Stimulated activated naive CD4-positive, alpha-beta T cell (primary cell): ENCODE measurements around the gene RASAL2.
A peak's percentile ranks its signal among the peaks of the same experiment; 100 is the strongest.
"Not testable (repeated sequence)": the region's sequence is repeated elsewhere in the genome, so short reads cannot be mapped to it uniquely, and the experiment has no call there.

ENCODE experiments used
- DNase-seq, 6 experiments: peaks; one replicate each; lab custom pipeline; 2025; lab: John Stamatoyannopoulos, UW

Gene RASAL2

DNA sequence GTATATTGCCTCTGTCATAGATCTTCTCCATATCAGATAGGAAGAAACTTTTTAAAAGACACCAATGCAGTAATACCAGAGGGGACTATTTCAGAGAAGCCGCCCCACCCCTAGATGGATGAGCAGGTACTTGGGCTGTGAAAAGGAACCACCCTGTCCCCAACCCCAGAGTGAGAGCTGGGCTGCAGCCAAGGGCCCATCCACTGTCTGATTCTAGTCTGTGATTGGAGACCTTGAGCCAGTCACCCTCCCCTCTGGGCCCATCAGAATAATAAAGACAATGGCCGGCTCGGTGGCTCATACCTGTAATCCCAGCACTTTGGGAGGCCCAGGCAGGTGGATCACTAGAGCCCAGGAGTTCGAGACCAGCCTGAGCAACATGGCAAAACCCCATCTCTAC is 397.8 kb downstream of the RASAL2 start:
- no peak for DNase-seq

DNA sequence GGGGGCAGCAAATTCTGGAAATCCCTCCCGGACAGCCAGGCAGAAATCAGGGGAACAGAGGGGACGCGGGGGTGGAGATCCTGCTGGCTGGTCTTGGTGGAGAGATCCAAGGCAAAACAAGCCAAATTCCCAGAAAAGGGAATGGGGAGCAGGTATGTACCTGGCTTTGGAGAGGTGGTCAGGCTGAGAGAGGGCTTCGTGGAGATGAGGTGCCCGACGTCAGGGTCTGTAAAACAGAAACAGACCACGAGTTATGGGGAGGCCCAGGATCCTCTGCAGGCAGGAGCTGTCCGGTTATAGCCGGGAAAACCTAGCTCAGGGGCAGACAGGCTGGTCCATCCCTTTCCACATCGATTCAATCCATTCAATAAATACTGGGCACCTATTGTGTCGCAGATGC is 398.4 kb downstream of the RASAL2 start:
- no peak for DNase-seq

DNA sequence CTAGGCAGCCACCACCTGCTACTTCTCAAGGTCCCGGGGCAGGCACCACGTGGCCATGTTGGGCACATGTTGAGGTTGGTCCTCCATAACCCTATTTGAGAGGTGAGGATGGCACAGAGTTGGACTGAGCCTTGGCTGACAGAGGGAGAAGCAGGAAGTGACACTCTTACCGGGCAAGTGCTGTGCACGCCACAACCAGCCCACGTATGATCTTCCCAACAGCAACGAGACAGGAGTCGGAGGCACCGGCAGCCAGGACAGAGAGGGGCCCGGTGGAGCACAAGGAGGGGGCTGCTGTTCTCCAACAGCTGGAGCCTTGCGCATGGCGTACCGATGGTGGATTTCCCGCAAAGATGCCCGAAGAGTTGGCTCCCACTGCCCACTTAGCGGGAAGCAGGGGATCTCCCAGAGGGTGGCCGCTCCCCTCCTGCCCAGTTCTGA is 399.4 kb downstream of the RASAL2 start:
- no peak for DNase-seq

DNA sequence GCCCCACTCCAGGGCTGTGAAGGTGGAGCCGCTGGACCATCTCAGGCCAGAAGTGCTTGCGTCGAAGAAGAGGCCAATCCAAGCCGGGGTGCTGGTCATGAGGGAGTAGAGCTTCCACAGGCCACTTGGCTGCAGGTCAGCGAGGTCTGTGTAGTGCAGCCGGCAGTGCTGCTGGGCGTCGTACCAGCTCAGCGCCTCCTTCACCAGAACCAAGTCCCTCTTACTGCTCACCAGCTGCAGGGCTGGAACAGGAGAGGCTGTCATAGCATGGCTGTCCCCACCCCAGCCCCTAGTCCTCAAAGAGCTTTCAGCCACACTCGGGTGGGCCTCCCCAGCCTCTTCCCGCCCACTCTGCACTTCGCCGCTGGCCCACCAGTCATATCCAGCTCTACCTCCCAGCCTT is 400.7 kb downstream of the RASAL2 start:
- DNase-seq: no peak

DNA sequence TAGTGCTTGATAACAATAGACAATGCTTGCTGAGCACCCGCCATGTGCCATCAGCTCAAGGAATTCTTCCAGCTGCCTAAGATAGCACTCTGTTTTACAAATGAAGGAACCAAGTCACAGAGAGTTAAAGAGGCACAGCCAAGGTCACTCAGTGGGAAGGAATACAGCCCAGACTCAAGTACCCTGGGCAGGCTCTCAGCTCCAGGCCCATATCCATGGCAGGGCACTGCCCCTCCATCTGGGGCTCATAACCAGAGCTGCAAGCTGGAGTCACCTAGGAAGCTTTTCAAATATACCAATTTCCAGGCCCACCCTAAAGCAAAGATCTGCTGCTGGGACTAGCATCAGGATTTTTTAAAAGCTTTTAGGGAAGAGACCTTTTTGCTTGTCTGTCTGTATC is 401.3 kb downstream of the RASAL2 start:
- DNase-seq: no peak

DNA sequence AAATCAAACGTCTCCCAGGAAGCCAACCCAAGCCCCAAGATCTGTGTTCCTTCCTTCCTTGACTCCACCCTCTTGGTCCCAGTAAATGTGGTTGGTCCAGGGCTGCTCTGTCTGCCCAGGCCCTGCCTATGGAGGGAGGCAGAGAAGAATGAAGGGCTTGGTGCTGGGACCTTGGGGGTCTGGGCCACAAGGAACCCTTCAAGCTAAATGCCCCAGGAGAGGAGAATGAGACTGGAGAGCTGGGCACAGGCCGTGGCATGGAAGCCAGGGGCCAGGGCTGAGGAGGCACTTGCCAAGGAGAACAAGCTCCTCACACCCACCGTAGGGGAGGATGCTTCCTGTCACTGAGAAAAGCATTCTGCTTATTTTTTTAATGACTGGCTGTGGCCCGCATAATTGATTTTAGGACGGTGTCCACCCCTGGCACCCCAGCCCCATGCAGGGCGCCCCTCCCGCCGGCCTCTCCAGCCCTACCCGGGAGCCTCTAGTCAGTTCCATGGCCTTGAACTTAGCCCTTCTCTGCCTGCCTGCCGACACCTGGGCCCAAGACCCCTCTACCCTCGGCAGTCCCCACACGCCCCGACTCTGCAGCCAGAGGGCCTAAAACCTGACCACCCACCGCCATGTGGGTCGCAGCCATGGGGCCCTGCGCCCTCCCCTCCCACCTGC is 402.0 kb downstream of the RASAL2 start:
- DNase-seq: no peak

DNA sequence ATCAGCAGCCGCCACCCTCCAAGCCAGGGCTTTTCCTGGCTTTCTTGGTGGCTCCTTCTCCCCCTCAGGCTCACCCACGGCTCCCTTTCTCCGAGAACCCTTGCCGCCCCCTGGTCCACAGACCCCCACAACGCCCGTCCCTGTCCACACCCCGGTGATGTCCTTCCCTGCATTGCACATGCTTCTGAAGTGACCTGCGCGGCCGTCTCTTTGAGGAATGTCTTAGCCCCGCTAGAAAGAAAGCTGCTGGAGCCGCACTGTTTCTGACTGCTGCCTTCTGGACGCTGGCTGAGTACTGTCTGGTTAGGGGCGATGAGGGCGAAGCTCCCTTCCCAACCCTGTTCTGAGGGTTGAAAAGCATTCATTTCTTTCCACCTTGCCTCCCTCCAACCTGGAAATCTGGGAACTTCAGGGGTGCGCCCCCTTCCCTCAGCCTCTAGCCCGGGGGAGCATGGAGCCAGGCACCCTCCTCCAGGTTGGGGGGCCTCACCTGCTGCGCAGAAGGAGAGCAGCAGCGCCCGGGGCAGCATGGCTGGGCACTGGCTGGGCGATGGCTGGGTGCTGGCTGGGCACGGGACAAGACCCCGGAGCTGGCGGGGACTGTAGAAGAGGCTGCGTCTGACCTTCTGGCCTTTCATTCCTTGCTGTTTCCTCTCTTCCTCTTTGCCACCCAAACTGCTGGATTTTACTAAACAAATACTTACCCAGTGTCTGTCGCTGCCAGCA is 402.7 kb downstream of the RASAL2 start, which contains the start of gene CLEC20A:
Gene CLEC20A, minus strand, starts transcription at position 555 of the 726 bp plus-strand sequence. Its CDS starts 25 bp downstream, at position 530.
- no peak for DNase-seq

DNA sequence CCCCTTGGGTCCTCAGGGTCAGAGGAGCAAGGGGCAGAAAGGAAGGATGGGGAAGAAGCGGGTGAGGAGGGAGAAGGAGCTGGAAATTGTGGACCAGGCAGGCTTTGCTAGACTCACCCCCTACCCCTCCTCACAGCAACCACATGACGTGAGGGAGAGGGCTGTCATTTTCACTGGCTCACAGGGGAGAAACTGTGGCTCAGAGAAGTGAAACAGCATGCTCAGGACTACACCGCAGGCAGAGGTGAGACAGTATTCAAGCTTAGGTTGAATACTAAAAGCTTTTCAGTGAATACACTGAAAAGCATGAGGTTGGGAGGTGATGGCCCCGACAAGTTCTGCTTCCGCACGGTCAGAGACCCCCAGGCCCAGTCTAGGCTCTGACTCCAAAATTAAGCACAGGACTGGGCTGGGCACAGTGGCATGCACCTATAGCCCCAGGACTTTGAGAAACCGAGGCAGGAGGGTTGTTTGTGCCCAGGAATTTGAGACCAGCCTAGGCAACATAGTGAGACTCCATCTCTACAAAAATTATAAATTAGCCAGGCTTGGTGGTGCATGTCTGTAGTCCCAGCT is 404.1 kb downstream of the RASAL2 start:
- DNase-seq: no peak

DNA sequence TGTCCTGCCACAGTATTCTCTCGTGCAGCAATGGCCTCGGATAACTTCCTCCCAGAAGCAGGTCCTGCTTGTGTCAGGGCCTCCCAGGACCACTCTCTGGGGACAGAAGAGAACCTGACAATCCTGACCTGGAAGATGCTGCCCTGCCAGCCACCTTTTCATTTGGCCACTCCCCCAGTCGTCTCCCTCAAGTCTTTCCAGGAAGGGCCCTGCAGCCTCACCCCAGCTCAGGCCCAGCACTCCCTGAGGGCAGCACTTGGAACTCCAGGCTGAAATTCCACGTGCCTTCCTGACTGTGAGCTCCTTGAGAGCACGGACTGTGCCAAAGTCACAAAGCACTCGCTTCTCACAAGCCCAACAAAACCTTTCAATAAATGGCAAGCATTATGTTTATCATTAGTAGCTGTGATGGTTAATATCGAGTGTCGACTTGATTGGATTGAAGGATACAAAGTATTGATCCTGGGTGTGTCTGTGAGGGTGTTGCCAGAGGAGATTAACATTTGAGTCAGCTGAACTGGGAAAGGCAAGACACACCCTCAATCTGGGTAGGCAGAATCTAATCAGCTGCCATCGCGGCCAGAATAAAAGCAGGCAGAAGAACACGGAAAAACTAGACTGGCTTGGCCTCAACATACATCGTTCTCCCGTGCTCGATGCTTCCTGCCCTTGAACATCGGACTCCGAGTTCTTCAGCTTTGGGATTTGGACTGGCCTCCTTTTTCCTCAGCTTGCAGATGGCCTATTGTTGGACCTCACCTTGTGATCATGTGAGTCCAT is 405.2 kb downstream of the RASAL2 start:
- DNase-seq: no peak

DNA sequence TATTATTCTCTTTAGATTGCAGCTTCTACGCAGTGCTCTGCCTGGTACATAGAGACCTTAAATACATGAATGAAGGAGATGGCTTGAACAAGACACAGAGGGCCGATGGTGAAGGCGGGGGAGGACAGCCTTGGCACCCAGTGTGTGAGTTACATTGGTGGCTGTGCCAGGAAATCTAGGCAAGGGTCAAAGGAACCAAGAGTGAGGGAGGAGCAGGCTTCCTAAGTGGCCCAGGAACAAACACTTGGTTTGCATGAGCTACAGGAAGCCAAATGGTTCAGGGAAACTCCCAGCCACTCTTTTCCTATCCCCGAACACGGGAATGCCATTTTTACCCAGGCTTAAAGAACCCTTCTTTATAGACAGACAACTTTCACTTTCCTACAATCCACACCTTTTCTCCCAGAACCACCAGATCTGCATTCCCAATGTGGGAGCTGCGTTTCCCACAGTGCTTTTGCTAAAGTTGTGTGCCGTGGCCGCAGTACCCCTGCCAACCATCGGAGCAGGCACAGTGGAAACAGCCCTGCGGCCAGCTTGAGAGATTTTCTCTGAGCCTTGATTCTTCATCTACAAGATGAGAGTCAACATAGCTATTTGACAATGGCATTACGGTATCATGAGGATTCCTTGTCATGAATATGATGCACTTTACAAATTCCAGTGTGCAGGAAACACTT is 406.3 kb downstream of the RASAL2 start:
- no peak for DNase-seq

DNA sequence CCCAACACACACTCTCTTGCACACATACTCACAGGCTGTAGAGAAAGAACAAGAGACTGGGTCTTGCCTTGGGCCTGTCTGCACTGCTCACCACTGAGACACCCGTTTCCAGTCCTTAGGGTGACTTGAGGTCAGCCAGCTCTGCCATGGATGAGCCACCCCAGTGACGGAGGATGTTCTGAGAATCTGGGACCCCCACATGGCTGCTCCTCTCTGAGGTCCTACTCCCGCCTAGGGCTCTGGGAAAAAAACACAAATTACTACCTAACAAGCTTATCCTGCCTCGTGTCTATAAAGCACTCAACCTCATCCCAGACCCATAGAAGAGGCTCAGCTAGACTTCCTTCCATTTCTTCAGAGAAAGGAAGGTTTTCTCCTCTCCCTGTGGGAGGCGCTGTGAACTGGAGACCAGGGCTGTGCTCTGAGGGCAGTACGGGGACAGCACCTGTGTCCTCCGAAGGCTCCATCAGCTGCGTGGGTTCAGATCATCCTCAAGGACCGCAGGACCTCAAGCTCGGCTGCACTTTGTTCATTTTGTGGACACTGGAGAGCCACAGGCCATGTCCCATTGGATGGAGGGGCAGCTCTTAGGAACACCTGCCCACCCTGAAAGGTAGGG is 407.1 kb downstream of the RASAL2 start:
- no peak for DNase-seq

DNA sequence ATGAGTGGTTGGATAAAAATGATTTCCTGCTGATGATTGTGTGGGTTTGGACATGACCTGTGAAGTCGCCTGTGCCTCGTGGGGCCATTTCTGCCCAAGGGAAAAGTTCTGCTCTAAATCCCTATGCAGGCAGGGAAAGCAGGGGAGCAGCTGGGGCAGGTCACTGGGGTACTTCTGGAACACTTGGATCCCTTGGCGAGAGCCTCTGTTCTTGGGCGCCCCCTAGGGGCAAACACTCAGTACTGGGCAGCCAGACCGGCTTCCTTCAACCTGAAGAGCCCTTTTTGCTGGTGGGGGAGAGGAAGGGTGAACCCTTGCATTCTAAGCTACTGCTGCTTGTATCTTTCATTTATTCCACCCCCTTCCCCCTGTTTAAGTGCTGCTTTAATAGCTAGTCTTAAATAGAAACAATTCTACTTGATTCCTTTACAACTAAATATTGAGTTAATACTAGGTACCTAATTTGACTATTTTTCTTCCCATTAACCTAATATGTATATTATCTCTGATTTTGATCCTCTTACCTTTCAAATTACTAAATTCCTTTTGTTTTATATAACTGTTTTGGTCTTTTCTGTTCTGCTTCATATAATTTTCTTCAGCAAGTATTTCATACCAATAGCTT is 407.9 kb downstream of the RASAL2 start:
- DNase-seq: peak in 2 of 6 experiments; percentile 11 to 16

DNA sequence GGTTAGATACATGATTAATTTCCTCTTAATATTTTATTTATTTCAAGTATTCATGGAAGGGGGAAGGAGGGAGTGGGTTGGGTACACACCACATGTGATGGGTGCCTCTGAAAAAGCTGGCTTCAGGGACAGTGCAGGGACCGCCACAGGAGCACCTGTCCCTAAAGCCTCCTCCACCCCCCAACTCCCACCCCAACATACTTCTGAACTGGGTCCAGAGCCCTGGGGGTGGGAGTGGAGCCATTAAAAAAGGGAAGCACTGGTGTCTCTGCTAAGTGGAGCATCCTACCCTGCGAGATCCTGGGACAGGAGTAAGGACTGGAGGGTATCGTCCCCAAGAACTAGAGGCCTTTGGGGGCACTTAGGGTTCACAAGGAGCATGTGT is 408.4 kb downstream of the RASAL2 start:
- DNase-seq: no peak

DNA sequence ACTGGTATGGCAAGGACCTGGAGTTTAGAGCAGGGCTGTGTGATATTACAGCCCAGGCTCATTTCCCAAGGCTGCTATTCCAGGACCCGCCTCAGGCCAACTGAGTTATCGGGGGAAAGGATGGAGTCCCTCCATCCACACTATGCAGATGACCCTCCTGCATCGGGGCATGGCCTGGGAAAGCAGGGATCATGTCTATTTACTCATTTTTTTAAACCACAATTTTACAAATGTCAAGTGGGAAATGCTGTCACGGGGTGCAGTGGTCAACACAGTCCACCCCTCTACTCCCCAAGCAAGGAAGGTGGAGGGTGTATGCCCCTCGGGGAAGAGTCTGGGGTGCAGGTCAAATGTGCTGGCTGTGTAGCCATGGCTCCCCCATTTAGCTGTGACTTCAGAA is 409.0 kb downstream of the RASAL2 start:
- no peak for DNase-seq

DNA sequence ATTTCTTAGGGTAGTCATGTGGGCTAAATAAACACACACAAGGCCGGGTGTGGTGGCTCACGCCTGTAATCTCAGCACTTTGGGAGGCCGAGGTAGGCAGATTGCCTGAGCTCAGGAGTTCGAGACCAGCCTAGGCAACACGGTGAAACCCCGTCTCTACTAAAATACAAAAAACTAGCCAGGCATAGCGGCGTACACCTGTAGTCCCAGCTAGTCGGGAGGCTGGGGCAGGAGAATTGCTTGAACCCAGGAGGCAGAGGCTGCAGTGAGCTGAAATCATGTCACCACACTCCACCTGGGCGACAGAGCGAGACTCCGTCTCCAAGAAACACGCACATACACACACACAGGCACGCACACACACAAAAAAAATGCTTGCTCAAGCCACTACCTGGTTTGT is 409.4 kb downstream of the RASAL2 start:
- not testable (repeated sequence) for DNase-seq

DNA sequence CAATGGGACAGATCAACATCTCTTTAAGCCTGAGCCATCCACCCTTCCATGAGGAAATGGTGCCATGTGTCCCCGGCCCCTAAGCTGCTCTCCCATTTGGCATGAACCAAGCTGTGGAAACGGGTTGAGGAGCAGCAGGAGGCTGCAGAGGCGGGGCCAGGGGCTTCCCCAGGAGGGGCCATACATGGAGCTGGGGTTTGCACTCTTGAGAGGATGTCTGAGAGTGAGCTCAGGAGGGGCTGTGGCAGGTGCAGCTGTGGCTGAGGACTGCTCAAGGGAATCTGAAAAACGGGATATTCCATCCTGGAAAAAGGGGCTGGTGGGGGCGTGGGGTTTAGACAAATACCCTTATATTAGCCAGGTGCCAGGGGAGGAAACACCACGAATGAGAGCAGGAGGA is 409.9 kb downstream of the RASAL2 start:
- DNase-seq: no peak

DNA sequence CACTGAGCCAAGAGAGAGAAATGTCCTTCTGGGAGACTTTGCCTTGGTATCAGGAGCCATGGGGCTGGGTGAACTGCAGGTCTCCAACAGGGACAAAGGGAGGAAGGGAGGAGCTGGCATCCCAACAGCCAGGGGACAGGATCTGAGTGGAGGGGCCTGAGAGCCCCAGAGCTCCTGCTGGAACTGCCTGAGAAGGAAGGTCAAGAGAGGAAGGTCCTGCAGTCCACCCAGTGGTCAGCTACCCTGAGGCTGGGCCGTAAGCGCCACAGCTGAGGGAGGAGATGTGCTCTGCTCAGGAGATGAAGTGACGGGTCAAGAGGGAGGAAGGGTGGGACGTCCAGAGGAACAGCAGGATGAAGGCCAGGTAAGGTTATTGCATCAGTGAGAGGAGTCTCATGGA is 410.4 kb downstream of the RASAL2 start:
- no peak for DNase-seq

DNA sequence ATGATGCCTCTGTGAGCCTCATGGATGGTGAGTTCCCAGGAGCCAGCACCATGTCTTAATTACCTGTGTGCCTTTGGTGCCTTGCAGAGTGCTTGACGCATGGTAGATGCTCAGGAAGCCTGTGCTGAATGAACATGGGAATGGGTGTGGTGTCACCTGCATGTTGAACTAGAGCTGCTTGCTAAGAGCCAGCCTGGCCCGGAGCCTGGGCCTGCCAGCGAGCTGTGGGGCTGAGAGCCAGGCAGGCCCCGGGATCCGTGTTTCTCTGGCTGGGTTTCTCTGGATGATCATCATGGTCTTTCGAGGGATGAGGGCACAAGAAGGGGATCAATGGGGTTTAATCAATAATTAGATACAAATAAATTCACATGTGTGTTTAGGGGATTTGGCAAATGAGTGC is 412.3 kb downstream of the RASAL2 start:
- no peak for DNase-seq

DNA sequence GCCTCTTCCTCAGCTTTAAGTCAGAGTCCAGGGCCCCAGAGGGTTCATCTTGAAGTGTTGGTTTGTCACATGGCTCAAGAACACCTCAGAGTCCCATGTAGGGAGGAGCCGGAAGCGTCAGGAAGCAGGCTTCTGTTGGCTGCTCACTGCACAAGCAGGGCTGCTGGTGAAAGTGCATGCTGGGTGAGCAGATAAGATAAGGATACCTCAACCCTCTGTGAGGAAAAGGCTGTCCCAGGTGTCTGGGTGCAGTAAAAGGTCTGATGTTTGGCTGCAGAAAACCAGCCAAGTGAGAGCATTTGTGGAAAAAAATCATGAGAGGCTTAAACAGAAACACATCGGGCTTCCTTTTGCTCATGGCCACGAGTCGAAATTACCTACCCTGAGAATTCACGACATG is 412.8 kb downstream of the RASAL2 start:
- DNase-seq: no peak

DNA sequence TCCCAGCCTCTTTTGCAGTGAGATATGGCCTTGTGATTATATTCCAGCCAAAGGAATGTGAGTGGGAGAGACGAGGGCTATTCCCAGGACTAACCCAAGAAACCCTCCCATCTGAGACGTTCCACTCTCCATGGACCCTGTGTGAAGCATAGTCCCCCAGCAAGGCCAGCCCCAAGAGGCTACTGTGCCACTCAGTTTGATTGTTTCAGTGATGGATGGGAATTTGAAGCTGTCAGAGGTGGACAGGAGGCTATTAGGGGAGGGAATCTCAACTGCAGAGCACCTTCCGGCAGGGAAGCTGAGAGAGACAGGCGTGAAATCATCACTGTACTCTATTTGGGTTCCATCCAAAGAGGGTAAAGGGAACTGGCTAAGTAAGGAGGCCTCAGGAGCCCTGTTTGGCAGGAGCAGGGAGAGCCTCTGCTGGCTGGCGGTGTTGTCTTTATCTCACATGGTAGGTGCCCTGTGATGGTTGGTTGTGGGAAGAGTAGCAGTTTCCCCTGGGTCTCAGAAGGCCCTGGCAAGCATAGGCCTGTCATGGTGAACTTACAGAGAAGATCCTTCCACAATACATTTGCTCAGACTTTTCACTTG is 415.6 kb downstream of the RASAL2 start:
- no peak for DNase-seq

DNA sequence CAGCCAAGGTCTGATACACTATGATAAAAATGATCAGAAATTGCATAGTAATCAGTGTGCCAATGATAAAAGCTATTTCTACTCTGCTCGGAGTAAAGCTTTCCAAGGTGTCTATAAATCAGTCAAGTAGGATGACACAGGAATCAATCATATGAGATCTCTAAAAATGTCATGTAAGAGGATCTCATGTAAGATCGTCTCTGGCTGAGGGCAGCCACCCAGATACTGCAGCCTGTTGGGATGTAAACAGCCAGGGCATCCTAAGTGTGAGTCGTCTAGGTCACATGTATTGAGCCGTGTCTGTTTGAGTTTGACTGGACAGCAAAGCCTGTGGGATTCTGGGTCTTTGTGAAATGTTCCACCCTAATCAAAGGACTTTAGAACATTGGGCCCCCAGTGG is 416.3 kb downstream of the RASAL2 start:
- no peak for DNase-seq
